GM12873 (cell line): ENCODE data around the gene CCDC85B.

Experiments
- TF ChIP-seq, protein P1 (sequence below): IDR thresholded peaks from 2 replicates; pipeline ENCODE4 v1.5.1; 2012; ENCODE audit warnings: low read depth, mild to moderate bottlenecking, moderate library complexity, low read length, control low read depth; ENCODE audit not compliant: insufficient read depth; ENCODE audit errors: missing control alignments

CCDC85B gene

DNA sequence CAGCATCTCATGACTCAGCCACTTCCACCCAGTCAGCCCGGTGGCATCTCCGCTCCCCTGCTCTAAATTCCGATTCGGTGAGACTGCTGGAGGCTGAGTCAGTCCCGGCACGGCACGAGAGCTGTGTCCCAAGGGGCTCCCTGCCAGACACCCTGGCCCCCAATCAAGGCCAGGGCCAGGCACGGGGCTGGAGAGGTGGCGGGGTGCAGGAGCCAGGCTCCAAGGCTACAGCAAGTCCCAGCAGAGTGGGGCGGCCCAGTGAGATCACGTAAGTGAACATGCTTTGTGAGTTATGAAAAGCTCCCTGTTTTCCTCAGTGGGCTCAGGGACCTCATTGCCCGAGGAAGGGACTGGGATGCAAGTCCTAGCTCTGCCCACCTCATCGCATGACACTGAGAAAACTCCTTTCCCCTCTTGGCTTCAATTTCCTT, 25.4 kb downstream of the CCDC85B start:
- TF ChIP-seq, protein P1, sequence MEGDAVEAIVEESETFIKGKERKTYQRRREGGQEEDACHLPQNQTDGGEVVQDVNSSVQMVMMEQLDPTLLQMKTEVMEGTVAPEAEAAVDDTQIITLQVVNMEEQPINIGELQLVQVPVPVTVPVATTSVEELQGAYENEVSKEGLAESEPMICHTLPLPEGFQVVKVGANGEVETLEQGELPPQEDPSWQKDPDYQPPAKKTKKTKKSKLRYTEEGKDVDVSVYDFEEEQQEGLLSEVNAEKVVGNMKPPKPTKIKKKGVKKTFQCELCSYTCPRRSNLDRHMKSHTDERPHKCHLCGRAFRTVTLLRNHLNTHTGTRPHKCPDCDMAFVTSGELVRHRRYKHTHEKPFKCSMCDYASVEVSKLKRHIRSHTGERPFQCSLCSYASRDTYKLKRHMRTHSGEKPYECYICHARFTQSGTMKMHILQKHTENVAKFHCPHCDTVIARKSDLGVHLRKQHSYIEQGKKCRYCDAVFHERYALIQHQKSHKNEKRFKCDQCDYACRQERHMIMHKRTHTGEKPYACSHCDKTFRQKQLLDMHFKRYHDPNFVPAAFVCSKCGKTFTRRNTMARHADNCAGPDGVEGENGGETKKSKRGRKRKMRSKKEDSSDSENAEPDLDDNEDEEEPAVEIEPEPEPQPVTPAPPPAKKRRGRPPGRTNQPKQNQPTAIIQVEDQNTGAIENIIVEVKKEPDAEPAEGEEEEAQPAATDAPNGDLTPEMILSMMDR: no peak

DNA sequence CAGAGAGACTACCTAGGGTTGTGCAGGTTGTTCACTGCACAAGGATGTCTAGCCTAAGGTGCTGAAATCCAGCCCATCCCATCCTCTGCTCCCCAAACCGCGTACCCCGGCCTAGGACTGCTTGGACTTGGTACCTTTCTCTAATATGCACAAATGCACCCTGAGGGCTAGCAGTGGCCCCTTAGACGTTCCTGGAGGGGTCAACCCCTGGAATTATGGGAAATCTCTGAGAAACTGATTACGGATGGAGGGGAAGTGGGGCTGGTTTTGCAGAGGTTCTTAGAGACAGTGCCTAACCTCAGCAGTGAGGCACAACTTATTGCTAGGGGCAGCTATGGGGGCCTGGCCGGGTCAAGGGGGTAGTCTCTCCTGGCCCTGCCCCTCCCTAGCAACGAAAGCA, 25.9 kb downstream of the CCDC85B start:
- TF ChIP-seq, protein P1: no peak

DNA sequence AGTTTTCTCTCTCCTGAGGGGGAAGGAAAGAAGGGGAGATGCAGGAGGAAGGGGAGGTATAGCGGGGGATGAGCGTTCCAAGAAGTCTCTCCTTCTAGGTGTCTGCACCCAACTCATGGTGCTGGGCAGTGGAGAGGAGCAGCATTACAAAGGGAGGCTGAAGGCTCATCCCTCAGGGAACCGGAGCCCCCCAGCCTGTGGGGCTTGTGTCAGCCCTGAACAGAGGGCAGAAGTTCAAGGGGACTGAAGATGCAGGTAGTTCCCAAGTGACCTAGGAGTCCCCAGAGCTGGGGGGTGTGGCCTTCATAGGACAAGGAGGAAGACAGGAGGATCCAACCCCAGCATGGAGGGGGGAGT, 26.6 kb downstream of the CCDC85B start:
- TF ChIP-seq, protein P1: no peak

DNA sequence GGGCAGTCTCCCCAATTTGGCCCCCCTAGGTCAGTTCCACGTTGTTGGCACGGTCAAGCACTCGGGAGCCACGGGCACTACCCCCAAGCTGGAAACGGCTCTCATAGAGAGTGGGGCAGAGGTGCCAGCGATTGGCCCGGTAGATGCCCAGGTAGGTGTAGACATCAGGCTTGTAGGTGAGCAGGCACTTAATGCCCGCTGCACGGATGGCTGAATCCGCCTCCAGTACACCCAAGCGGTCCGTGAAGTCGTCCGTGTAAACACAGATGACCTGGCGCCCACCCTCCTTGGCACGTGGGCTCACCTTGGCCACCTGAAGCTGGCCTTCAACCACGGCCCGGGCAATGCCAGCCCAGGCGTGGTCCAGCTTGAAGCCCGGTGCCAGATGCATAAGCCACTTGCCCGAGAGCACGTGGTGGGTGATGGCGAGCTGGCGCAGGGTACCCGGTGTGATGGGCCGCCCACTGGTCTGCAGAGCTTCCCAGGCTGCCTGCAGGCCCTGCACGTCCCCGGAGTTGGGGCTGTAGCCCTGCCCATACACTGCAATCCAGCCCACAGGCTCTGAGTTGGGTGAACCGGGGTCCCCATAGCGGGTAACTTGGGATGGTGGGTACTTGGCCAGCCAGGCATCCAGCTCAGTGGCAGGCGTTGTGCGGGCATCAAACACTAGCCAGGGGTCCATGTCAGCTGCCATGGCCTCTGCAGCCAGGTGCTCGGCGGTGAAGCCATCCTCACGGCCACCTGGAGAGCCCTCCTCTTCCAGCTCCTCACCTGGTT, 27.1 kb downstream of the CCDC85B start:
- TF ChIP-seq, protein P1: no peak

DNA sequence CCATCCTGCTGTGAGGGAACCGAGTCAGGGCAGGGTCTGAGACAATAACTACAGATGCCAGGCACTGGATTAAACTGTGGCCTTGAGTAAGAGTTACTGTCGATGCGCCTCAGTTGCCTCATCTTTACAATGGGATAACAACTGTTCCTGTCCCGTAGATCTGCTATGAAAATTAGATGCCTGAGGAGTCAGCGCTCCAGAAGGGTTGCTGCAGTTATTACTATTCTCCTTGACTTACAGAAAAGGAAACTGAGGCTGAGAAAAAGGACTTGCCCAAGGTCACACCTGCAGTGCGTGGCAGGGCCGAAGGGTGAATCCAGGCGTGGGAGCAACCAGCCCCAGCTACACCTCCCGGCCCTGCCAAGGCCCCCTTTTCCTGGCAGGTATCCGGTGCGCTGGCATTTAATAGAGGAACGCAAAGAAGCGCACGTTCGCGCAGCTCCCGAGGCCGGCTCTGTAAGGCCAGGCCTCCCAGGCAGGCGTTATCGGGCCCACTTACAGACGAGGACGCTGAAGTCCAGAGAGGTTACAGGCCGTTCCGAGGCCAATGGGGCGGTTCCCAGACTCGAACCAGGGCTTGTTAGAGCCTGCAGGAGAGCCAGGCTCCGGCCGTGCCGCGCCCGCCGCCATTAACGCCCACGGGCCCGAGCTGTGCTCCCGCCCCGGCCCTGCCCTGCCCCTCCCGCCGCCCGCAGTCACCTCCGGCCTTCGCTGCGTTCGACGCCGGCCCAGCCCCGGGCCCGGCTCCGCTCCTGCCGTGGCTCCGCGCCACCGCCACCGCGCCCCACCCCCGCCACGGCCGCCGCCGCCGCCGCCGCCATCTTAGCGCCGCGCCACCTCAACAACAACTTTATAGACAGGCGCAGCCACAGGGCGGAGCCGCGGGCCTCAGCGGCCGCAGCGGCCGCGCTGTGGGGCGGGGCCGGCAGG, 28.0 kb downstream of the CCDC85B start, which contains the start of gene C11orf68:
Gene C11orf68 (minus strand): TSS at position 852 of the 930 bp plus-strand sequence. CDS start 31 bp downstream, at position 821.
- TF ChIP-seq, protein P1: no peak

DNA sequence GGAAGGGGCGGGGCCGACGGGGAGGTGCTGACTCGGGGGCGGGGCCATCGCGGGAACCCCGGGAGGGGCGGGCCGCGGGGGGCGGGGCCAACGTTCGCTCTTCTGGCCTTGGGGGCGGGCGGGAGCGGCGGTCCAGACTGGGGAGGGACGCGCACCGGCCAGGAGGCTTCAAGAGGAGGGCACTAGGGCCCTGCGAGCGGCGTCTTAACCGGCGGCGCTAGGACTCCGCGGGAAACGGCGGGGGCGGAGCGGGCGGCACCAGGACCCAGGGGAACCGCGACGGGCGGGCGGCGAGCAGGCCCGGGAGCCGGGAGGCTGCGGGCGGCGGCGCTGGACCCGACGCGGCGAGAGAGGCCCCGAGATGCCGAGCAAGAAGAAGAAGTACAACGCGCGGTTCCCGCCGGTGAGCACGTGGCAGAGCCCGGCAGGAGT, 28.7 kb downstream of the CCDC85B start, which contains the start of gene DRAP1:
Gene DRAP1 (plus strand): TSS at position 286 of the 432 bp plus-strand sequence. CDS start 76 bp downstream, at position 362.
- TF ChIP-seq, protein P1: no peak
